Measurements from ENCODE around the gene FARSB.

FARSB gene

GRCh38 chr2:222673273-222673672 lies 17.4 kb upstream of the FARSB start:
- DNase-seq (no peak), ATAC-seq (no peak)
- no peak overlapping the region for H3K27ac Mint-ChIP-seq
- H3K4me3 Mint-ChIP-seq, result no peak overlapping the region
- H3K36me3 Mint-ChIP-seq (ENCODE audit: low read depth), result no peaks in the 10 kb centered on the region
- peaks cover 58% of the 10 kb centered on the region for H3K27me3 Mint-ChIP-seq
- H3K4me1 Mint-ChIP-seq, result peaks cover 9% of the 10 kb centered on the region
- no peaks in the 10 kb centered on the region for H3K9me3 Mint-ChIP-seq

DNA sequence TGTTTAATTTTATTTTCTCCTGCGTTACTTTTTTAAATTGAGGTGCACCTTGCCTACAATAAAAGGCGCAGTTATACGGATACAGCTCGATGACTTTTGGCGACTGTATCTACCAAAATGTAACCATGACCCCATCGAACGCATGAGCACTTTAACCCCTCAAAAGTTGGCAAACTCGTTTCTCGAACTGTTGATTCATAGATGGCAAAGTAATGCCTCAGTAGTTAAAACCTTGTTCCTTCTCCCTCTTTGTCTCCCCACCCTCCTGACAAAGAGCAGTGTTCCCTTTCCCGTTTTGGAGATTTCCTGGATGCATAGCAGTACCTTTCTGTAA lies 16.1 kb upstream of the FARSB start:
- Mint-ChIP-seq H3K9me3 (no peaks in the 10 kb centered on the region), H3K36me3 (ENCODE audit: low read depth) (no peaks in the 10 kb centered on the region), H3K27ac (no peak overlapping the region), H3K27me3 (peaks cover 51% of the 10 kb centered on the region), H3K4me3 (peak overlapping the region; percentile 54), H3K4me1 (peaks cover 9% of the 10 kb centered on the region)
- no peak for DNase-seq
- no peak for ATAC-seq

GRCh38 chr2:222671259-222672067 lies 15.6 kb upstream of the FARSB start, which contains the start of gene MOGAT1:
Gene MOGAT1, plus strand, starts transcription at chr2:222671658. Its CDS starts 128 bp downstream, at chr2:222671786.
- Mint-ChIP-seq H3K4me1 (peaks cover 9% of the 10 kb centered on the region), H3K27me3 (peaks cover 51% of the 10 kb centered on the region), H3K9me3 (no peaks in the 10 kb centered on the region), H3K27ac (no peak within 1 kb of the TSS), H3K36me3 (ENCODE audit: low read depth) (no peaks in the 10 kb centered on the region), H3K4me3 (peak within 1 kb of the TSS; percentile 54)
- peak; percentile 51 for ATAC-seq
- DNase-seq, result no peak

- DNase-seq (no peak), ATAC-seq (no peak)
- H3K36me3 Mint-ChIP-seq (ENCODE audit: low read depth), result no peaks in the 10 kb centered on the region
- peaks cover 9% of the 10 kb centered on the region for H3K4me1 Mint-ChIP-seq
- H3K4me3 Mint-ChIP-seq, result no peak overlapping the region
- peaks cover 48% of the 10 kb centered on the region for H3K27me3 Mint-ChIP-seq
- H3K27ac Mint-ChIP-seq, result no peak overlapping the region
- no peaks in the 10 kb centered on the region for H3K9me3 Mint-ChIP-seq
Measured at GRCh38 chr2:222670191-222671038, 14.5 kb upstream of the FARSB start.

DNA sequence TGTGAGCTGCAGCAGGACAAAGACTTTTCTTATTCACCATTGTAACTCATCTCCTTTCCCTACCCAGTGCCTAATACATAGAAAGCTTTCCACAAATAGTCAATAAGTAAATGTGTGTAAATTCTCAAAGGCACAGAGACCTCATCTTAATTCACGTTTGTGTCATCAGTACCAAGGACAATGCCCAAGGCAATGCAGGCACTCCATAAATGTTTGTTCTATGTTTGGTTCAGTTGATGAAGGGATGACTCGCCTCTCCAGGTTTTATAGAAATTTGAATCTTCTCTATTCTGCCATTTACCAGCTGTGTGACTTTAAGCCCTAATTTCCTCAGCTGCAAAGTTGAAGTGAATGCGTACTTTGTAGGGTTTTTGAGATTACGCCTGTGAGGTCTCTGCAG lies 13.5 kb upstream of the FARSB start:
- H3K36me3 Mint-ChIP-seq (ENCODE audit: low read depth), result no peaks in the 10 kb centered on the region
- H3K9me3 Mint-ChIP-seq, result no peaks in the 10 kb centered on the region
- peaks cover 9% of the 10 kb centered on the region for H3K4me1 Mint-ChIP-seq
- peaks cover 45% of the 10 kb centered on the region for H3K27me3 Mint-ChIP-seq
- DNase-seq, result no peak
- no peak for ATAC-seq
- no peak overlapping the region for H3K27ac Mint-ChIP-seq
- H3K4me3 Mint-ChIP-seq, result no peak overlapping the region

DNA sequence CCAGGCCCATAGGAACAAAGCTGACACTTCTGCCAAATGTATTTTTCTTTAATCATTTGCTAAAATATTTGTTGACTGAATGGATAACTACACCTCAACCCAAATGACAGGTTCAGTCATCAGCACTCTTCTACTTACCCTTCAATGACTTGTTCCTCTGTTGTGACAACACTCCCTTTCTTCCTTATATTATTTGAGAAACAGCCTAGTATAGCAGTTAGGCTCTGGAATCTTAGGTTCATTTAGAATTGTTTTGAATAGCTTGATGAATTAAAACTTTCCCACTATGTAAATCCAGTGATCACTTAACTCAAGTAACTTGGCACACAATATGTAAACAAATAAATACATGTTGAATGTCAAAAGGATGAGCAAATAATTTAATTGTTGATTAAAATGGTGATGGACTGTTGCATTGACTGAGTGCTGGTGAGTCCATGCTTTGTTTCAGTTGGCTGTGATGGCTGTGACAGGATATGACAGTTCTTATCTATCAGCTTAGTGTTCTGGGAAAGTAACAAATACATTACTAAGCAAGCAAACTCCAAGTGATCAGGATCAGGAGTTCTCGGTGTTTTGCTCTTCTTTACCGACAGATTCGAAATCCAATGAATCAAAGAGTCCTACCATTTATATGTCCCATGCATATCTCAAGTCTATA lies 12.7 kb upstream of the FARSB start:
- Mint-ChIP-seq H3K27me3 (peaks cover 40% of the 10 kb centered on the region), H3K9me3 (no peaks in the 10 kb centered on the region), H3K27ac (no peak overlapping the region), H3K4me1 (peaks cover 9% of the 10 kb centered on the region), H3K36me3 (ENCODE audit: low read depth) (no peaks in the 10 kb centered on the region), H3K4me3 (no peak overlapping the region)
- ATAC-seq (no peak), DNase-seq (no peak)

DNA sequence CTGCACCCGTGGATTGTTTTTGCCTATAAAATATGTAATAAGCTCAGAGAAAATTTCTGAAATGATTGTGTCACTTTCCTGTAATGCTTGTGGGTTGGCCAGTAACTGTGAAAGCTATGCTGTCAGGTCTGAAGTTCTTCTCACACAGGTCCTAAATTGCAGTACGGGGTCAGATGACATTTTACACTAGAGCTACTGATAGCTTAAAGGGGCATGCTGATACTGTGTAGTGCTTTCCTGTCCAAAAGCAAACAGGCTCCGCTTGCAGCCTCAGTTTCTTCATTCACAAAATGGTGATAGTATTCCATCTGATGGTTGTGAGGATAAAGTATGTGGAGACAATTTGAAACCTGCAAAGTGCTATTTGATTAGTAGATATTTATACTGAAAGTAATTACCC lies 7.6 kb upstream of the FARSB start:
- peaks cover 3% of the 10 kb centered on the region for H3K27me3 Mint-ChIP-seq
- ATAC-seq, result no peak
- no peaks in the 10 kb centered on the region for H3K4me1 Mint-ChIP-seq
- DNase-seq, result no peak
- H3K9me3 Mint-ChIP-seq, result no peaks in the 10 kb centered on the region
- H3K36me3 Mint-ChIP-seq (ENCODE audit: low read depth), result no peaks in the 10 kb centered on the region
- H3K27ac Mint-ChIP-seq, result no peak overlapping the region
- H3K4me3 Mint-ChIP-seq, result no peak overlapping the region

DNA sequence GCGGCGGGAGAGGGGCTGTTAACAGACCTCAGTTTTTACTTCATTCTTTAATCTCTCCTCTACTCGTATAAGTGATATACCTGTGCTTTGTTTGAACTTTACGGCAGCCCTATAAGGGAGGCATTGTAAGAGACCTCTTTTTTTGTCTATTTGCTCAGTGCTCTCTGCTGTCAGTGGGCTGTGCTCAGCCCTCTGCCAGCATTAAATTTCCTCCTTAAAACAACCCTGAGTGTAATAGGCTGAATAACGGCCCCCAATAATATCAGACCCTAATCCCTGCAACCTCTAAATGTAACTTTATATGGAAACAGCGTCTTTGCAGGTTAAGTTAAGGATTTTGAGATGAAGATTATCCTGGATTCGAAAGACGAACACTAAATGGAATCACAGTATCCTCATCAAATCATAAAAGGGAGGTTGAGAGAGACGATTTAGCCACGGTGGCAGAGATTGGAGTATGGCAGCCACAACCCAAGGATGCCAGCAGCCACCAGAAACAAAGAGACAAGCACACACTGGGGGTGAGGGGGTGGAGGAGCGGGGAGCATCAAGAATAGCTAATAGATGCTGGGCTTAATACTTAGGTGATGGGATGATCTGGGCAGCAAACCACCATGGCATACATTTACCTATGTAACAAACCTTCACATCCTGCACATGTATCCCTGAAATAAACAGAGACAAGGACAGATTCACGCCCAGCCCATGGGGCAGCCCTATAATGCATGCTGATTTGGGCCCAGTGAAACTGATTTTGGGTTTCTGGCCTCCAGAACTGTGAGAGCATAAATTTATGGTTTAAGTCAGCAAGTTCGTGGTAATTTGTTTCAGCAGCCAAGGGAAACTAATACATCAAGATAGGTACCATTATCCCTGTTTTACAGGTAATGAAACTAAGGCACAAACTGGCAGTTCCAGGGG lies 894 bp upstream of the FARSB start:
- H3K9me3 Mint-ChIP-seq, result no peaks in the 10 kb centered on the region
- peak overlapping the region; percentile 99 for H3K4me3 Mint-ChIP-seq
- H3K27me3 Mint-ChIP-seq, result no peaks in the 10 kb centered on the region
- H3K4me1 Mint-ChIP-seq, result peaks cover 36% of the 10 kb centered on the region
- no peak for DNase-seq
- H3K36me3 Mint-ChIP-seq (ENCODE audit: low read depth), result peaks cover 25% of the 10 kb centered on the region
- peak overlapping the region; percentile 100 for H3K27ac Mint-ChIP-seq
- peak; percentile 7 for ATAC-seq

GRCh38 chr2:222653280-222653679 lies 2.6 kb downstream of the FARSB start:
- no peaks in the 10 kb centered on the region for H3K27me3 Mint-ChIP-seq

GRCh38 chr2:222652491-222653255 lies 3.2 kb downstream of the FARSB start:
- no peak for DNase-seq
- peak; percentile 15 for ATAC-seq
- H3K27ac Mint-ChIP-seq, result peak overlapping the region; percentile 84

More at GRCh38 chr2:222653280-222653679, 2.6 kb downstream of the FARSB start:
- Mint-ChIP-seq H3K9me3 (no peaks in the 10 kb centered on the region), H3K36me3 (ENCODE audit: low read depth) (peaks cover 42% of the 10 kb centered on the region), H3K27ac (peak overlapping the region; percentile 84), H3K4me3 (peak overlapping the region; percentile 99), H3K4me1 (peaks cover 48% of the 10 kb centered on the region)
- no peak for DNase-seq
- no peak for ATAC-seq

DNA sequence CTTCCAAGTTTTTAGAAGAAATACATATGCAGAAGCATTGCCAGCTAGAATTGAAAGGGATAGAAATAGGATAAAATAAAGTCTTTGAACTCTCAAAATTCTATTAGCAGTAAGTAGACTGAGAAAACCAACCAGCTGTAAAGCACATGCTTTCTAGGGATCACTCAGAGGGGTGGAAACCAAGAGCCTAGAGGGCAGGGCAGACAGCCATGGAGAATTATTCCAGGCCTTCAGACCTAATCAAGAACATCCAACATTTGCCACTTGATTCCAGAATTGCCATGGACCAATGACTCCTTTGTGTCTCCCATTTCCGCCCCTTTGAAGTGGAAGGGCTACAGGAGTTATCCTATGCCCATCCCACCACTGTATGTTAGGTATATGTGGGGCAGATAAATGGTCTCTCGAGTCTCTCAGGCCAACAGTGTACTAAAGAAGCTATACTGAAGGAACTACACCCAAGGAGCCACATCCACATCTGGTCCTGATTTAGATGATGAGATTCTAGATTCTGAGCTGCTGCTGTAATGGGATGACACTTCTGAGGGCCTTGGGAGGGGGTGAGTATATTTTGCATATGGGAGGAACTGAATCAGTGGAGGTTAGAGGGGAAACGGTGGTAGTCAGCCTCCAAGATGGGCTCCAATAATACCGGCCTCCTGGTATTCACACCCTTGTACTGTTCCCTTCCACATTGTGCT lies 4.0 kb downstream of the FARSB start:
- Mint-ChIP-seq H3K27ac (no peak overlapping the region), H3K4me1 (peaks cover 44% of the 10 kb centered on the region), H3K36me3 (ENCODE audit: low read depth) (peaks cover 48% of the 10 kb centered on the region), H3K4me3 (no peak overlapping the region), H3K9me3 (no peaks in the 10 kb centered on the region), H3K27me3 (no peaks in the 10 kb centered on the region)
- DNase-seq (no peak), ATAC-seq (no peak)

More at GRCh38 chr2:222652491-222653255, 3.2 kb downstream of the FARSB start:
- Mint-ChIP-seq H3K27me3 (no peaks in the 10 kb centered on the region), H3K9me3 (no peaks in the 10 kb centered on the region), H3K4me3 (peak overlapping the region; percentile 99), H3K4me1 (peaks cover 48% of the 10 kb centered on the region), H3K36me3 (ENCODE audit: low read depth) (peaks cover 45% of the 10 kb centered on the region)

DNA sequence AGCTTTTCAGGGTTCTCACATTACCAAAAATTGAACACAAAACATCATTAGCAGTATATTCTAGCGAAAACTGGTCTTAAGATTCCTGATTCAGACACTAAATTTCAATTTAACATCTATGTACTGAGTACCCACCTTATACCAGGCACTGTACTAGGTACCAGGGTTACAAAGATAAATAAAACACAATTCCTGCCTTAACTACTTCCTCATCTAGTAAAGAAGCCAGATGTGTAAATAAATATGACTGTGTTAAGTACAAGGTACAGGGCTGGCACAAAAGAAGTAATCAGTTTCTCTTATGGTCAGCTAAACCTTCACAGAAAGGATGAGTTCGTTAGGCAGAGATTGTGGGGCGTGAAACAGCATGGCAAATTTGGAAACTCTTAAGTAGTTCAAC lies 6.1 kb downstream of the FARSB start:
- H3K4me3 Mint-ChIP-seq, result no peak overlapping the region

GRCh38 chr2:222646008-222646407 lies 9.9 kb downstream of the FARSB start:
- Mint-ChIP-seq H3K36me3 (ENCODE audit: low read depth) (peaks cover 58% of the 10 kb centered on the region), H3K9me3 (no peaks in the 10 kb centered on the region), H3K4me1 (peaks cover 5% of the 10 kb centered on the region), H3K27ac (no peak overlapping the region), H3K4me3 (no peak overlapping the region), H3K27me3 (no peaks in the 10 kb centered on the region)
- no peak for ATAC-seq
- DNase-seq, result no peak

More for the DNA sequence above, 6.1 kb downstream of the FARSB start:
- Mint-ChIP-seq H3K27me3 (no peaks in the 10 kb centered on the region), H3K9me3 (no peaks in the 10 kb centered on the region), H3K27ac (no peak overlapping the region), H3K36me3 (ENCODE audit: low read depth) (peaks cover 57% of the 10 kb centered on the region), H3K4me1 (peaks cover 36% of the 10 kb centered on the region)
- no peak for ATAC-seq
- DNase-seq, result no peak

Data from activated naive CD8-positive, alpha-beta T cell treated with anti-CD3 and anti-CD28 coated beads, Interleukin-2, amount 50 U/mL, for 24 hours (primary cell).